H9 (cell line): ENCODE measurements around the gene ULK4. TPM values are rescaled to one million over a fixed set of nuclear protein-coding genes. Genes with fewer than 3 reads are reported as not detected.

Experiments used
- DNase-seq: peaks from one replicate; pipeline ENCODE4 v3.0.0-alpha.2; 2017
- H2AFZ ChIP-seq: one replicate; pipeline ENCODE4 v1.6.1; 2013; ENCODE audit warnings: mild to moderate bottlenecking, low read length, control low read depth, moderate library complexity
- H2AK5ac ChIP-seq: 2 replicates; pipeline ENCODE4 v1.6.1; 2013; ENCODE audit warnings: low read length, control low read depth, mixed read lengths; ENCODE audit not compliant: insufficient read length
- H2BK120ac ChIP-seq: one replicate; pipeline ENCODE4 v1.6.1; 2013; ENCODE audit warnings: low read depth, mild to moderate bottlenecking, low read length, control low read depth, inconsistent platforms; ENCODE audit not compliant: poor library complexity, severe bottlenecking
- H2BK12ac ChIP-seq: 2 replicates; pipeline ENCODE4 v1.6.1; 2013; ENCODE audit warnings: low read length, control low read depth, mixed read lengths, low read depth; ENCODE audit not compliant: insufficient read length
- H2BK15ac ChIP-seq: 2 replicates; pipeline ENCODE4 v1.6.1; 2013; ENCODE audit warnings: low read depth, low read length, control low read depth
- H2BK20ac ChIP-seq: one replicate; pipeline ENCODE4 v1.6.1; 2013; ENCODE audit warnings: low read depth, mild to moderate bottlenecking, low read length, control low read depth, inconsistent platforms; ENCODE audit not compliant: poor library complexity, severe bottlenecking
- H2BK5ac ChIP-seq: 2 replicates; pipeline ENCODE4 v1.6.1; 2013; ENCODE audit warnings: low read length, control low read depth, mixed read lengths; ENCODE audit not compliant: insufficient read length
- H3K14ac ChIP-seq: 2 replicates; pipeline ENCODE4 v1.6.1; 2013; ENCODE audit warnings: low read length, control low read depth; ENCODE audit not compliant: insufficient read depth
- H3K18ac ChIP-seq: 2 replicates; pipeline ENCODE4 v1.6.1; 2013; ENCODE audit warnings: low read depth, mild to moderate bottlenecking, mixed read lengths, low read length, control low read depth; ENCODE audit not compliant: insufficient read length
- H3K23ac ChIP-seq: 2 replicates; pipeline ENCODE4 v1.6.1; 2013; ENCODE audit warnings: low read length, control low read depth, mixed read lengths, low read depth; ENCODE audit not compliant: insufficient read length
- H3K23me2 ChIP-seq: 2 replicates; pipeline ENCODE4 v1.6.1; 2013; ENCODE audit warnings: low read depth, mild to moderate bottlenecking, mixed read lengths, low read length, control low read depth; ENCODE audit not compliant: insufficient read length, poor library complexity, severe bottlenecking
- H3K27ac ChIP-seq: 2 replicates; pipeline ENCODE4 v1.5.1; 2013; ENCODE audit warnings: low read length, control low read depth, mixed read lengths, low read depth; ENCODE audit not compliant: insufficient read length
- H3K27me3 ChIP-seq: 2 replicates; pipeline ENCODE4 v1.6.1; 2013; ENCODE audit warnings: low read length, control low read depth, inconsistent platforms; ENCODE audit not compliant: insufficient read depth
- H3K4ac ChIP-seq: 2 replicates; pipeline ENCODE4 v1.6.1; 2013; ENCODE audit warnings: low read depth, mild to moderate bottlenecking, control low read depth, inconsistent platforms, low read length, moderate library complexity
- H3K4me1 ChIP-seq: 2 replicates; pipeline ENCODE4 v1.6.1; 2013; ENCODE audit warnings: low read length, control low read depth, inconsistent platforms; ENCODE audit not compliant: insufficient read depth
- H3K4me2 ChIP-seq: 2 replicates; pipeline ENCODE4 v1.6.1; 2013; ENCODE audit warnings: low read length, control low read depth, mixed read lengths; ENCODE audit not compliant: insufficient read length, insufficient read depth
- H3K56ac ChIP-seq: 2 replicates; pipeline ENCODE4 v1.6.1; 2013; ENCODE audit warnings: low read depth, mild to moderate bottlenecking, mixed read lengths, low read length, control low read depth; ENCODE audit not compliant: insufficient read length
- H3K79me1 ChIP-seq: 2 replicates; pipeline ENCODE4 v1.6.1; 2013; ENCODE audit warnings: low read depth, mild to moderate bottlenecking, moderate library complexity, low read length, control low read depth, inconsistent platforms; ENCODE audit not compliant: insufficient read depth, poor library complexity, severe bottlenecking
- H3K79me2 ChIP-seq: 2 replicates; pipeline ENCODE4 v1.6.1; 2013; ENCODE audit warnings: low read length, control low read depth, inconsistent platforms; ENCODE audit not compliant: insufficient read depth
- H3K9ac ChIP-seq: 2 replicates; pipeline ENCODE4 v1.6.1; 2013; ENCODE audit warnings: low read length, control low read depth, mixed read lengths; ENCODE audit not compliant: insufficient read length; ENCODE audit errors: extremely low read depth
- H3K9me3 ChIP-seq: one replicate; pipeline ENCODE4 v1.6.1; 2013; ENCODE audit warnings: low read depth, low read length, inconsistent platforms; ENCODE audit not compliant: control insufficient read depth
- H3T11ph ChIP-seq: one replicate; pipeline ENCODE4 v1.6.1; 2013; ENCODE audit warnings: mild to moderate bottlenecking, low read length, control low read depth, inconsistent platforms
- H4K20me1 ChIP-seq: one replicate; pipeline ENCODE4 v1.6.1; 2013; ENCODE audit not compliant: control insufficient read depth, insufficient read length, insufficient read depth
- H4K5ac ChIP-seq: 2 replicates; pipeline ENCODE4 v1.6.1; 2013; ENCODE audit warnings: low read depth, mild to moderate bottlenecking, mixed read lengths, low read length, control low read depth; ENCODE audit not compliant: insufficient read length
- H4K8ac ChIP-seq: replicated peaks from 2 replicates; pipeline ENCODE4 v1.6.1; 2013; ENCODE audit warnings: low read length, control low read depth, mixed read lengths, low read depth; ENCODE audit not compliant: insufficient read length
- H4K91ac ChIP-seq: 2 replicates; pipeline ENCODE4 v1.6.1; 2013; ENCODE audit warnings: low read depth, mild to moderate bottlenecking, moderate library complexity, mixed read lengths, low read length, control low read depth; ENCODE audit not compliant: insufficient read length
- H3K27ac Mint-ChIP-seq, 3 experiments: 2 replicates in 2 of 3; 3 replicates in 1 of 3; pipeline ENCODE4 v1.8.0; 2020 to 2021; ENCODE audit warnings: mixed read lengths in 3 of 3, mild to moderate bottlenecking in 1 of 3, moderate library complexity in 1 of 3
- H3K27me3 Mint-ChIP-seq: 2 replicates; pipeline ENCODE4 v1.8.0; 2021; ENCODE audit warnings: low read depth, mild to moderate bottlenecking, moderate library complexity, mixed read lengths
- H3K36me3 Mint-ChIP-seq, 3 experiments: 2 replicates in 2 of 3; 3 replicates in 1 of 3; pipeline ENCODE4 v1.8.0; 2020 to 2021; ENCODE audit warnings: low read depth in 3 of 3, mixed read lengths in 3 of 3; ENCODE audit not compliant: insufficient read depth in 1 of 3
- H3K4me1 Mint-ChIP-seq, 2 experiments: 2 replicates each; pipeline ENCODE4 v1.8.0; 2020; ENCODE audit warnings: mixed read lengths in 2 of 2
- H3K4me3 Mint-ChIP-seq, 2 experiments: 2 replicates in 1 of 2; 3 replicates in 1 of 2; pipeline ENCODE4 v1.8.0; 2020 to 2021; ENCODE audit warnings: mild to moderate bottlenecking in 2 of 2, mixed read lengths in 2 of 2, moderate library complexity in 1 of 2
- H3K9me3 Mint-ChIP-seq, 2 experiments: 2 replicates in 1 of 2; 3 replicates in 1 of 2; pipeline ENCODE4 v1.8.0; 2020; ENCODE audit warnings: mild to moderate bottlenecking in 2 of 2, mixed read lengths in 2 of 2, moderate library complexity in 1 of 2
- CTCF ChIP-seq: fragments of 200-600 bp; sonication (generic); conservative IDR thresholded peaks from 3 replicates; pipeline ENCODE4 v1.8.0; 2021; ENCODE audit warnings: antibody characterized with exemption, mild to moderate bottlenecking
- WGBS: extraction: QIAGEN DNeasy Blood & Tissue Kit; methylation state at CpG from one replicate; pipeline ENCODE4 v1.1.7; 2013; ENCODE audit warnings: missing lambda C conversion rate, low lambda C conversion rate, mixed read lengths; ENCODE audit not compliant: insufficient read length; ENCODE audit errors: extremely low coverage; 5-methylcytosine and 5-hydroxymethylcytosine counted together
- total RNA-seq: library from RNA; stranded (reverse); gene quantifications from 2 replicates; pipeline ENCODE4 v1.2.1, GENCODE V29; 2021

Gene ULK4
- total RNA-seq, 1 experiment from 2014 or later: 12.9 TPM

- H2BK15ac ChIP-seq: no peak overlapping the region
- no peak overlapping the region for H3K23ac ChIP-seq
- no peaks in the 10 kb centered on the region for H3K27me3 ChIP-seq
- no peaks in the 10 kb centered on the region for H3K79me1 ChIP-seq
- no peak overlapping the region for H3K4ac ChIP-seq
- H2BK12ac ChIP-seq: no peak overlapping the region
- no peak overlapping the region for H3K27ac ChIP-seq
- no peak overlapping the region for H2AK5ac ChIP-seq
- no peak for DNase-seq
- no peak overlapping the region for H3K14ac ChIP-seq
- H2AFZ ChIP-seq: no peak overlapping the region
- no peaks in the 10 kb centered on the region for H3K9me3 ChIP-seq
- Mint-ChIP-seq H3K36me3 (peaks cover 4 to 20% (median 12%) of the 10 kb centered on the region in 3 experiments; a peak in 6 of 7 replicates), H3K4me1 (no peaks in the 10 kb centered on the region; a peak in 1 of 4 replicates), H3K27ac (no peak overlapping the region), H3K4me3 (no peak overlapping the region), H3K27me3 (no peaks in the 10 kb centered on the region), H3K9me3 (no peaks in the 10 kb centered on the region)
- H3K9ac ChIP-seq: no peak overlapping the region
- H4K91ac ChIP-seq: no peak overlapping the region
- H4K5ac ChIP-seq: no peak overlapping the region
- no CpG with 5 or more reads among the region's 1 CpG for WGBS
- H3K56ac ChIP-seq: no peak overlapping the region
- no peak overlapping the region for H2BK20ac ChIP-seq
- H3K79me2 ChIP-seq: no peaks in the 10 kb centered on the region
- no peak overlapping the region for H3K4me2 ChIP-seq
- H4K8ac ChIP-seq: no peak overlapping the region
- no peaks in the 10 kb centered on the region for H4K20me1 ChIP-seq
- no peak overlapping the region for H3K18ac ChIP-seq
- H3T11ph ChIP-seq: no peak overlapping the region
- H3K23me2 ChIP-seq: no peaks in the 10 kb centered on the region
- H2BK120ac ChIP-seq: no peak overlapping the region
- H3K4me1 ChIP-seq: no peaks in the 10 kb centered on the region
- TF ChIP-seq CTCF: no peak
- no peak overlapping the region for H2BK5ac ChIP-seq
These were observed 46.5 kb downstream of the ULK4 start for GRCh38 chr3:41915353-41915752.
